SK-N-MC (cell line): ENCODE results near the gene PTGFR.
A peak's percentile ranks its signal among the peaks of the same experiment; 100 is the strongest.

Experiments used
- DNase-seq: peaks from one replicate; pipeline ENCODE4 v3.0.0-alpha.2; 2011; ENCODE audit warnings: low read depth, low spot score
- H3K27ac ChIP-seq: fragments of 200-600 bp; sonication (generic); 2 replicates; pipeline ENCODE4 v1.5.1; 2016; ENCODE audit warnings: mixed run types
- H3K36me3 ChIP-seq: fragments of 200-600 bp; sonication (generic); 2 replicates; pipeline ENCODE4 v1.6.1; 2017; ENCODE audit warnings: antibody characterized with exemption, low read length, mixed read lengths; ENCODE audit not compliant: insufficient read depth
- H3K4me3 ChIP-seq: fragments of 200-600 bp; sonication (generic); 2 replicates; pipeline ENCODE4 v1.5.1; 2016
- H3K9ac ChIP-seq: fragments of 200-600 bp; sonication (generic); 2 replicates; pipeline ENCODE4 v1.8.0; 2017; ENCODE audit warnings: mixed run types, mixed read lengths; ENCODE audit not compliant: insufficient read length
- H3K9me3 ChIP-seq: fragments of 200-600 bp; sonication (generic); 2 replicates; pipeline ENCODE4 v1.6.1; 2017; ENCODE audit warnings: low read depth, mild to moderate bottlenecking, antibody characterized with exemption, low read length, moderate library complexity, mixed read lengths
- EZH2 ChIP-seq: fragments of 200-600 bp; sonication (generic); IDR thresholded peaks from one replicate; pipeline ENCODE4 v1.6.1; 2017; ENCODE audit warnings: antibody characterized with exemption
- FOXP2 ChIP-seq: optimal IDR thresholded peaks from 2 replicates; pipeline ENCODE3; 2011; ENCODE audit warnings: mild to moderate bottlenecking, moderate library complexity; ENCODE audit not compliant: insufficient read depth; ENCODE audit errors: extremely low read length, control extremely low read depth
- POLR2AphosphoS5 ChIP-seq: IDR thresholded peaks from 2 replicates; pipeline ENCODE4 v1.6.1; 2012; ENCODE audit warnings: mild to moderate bottlenecking, low read depth, low read length, borderline replicate concordance

PTGFR gene

GRCh38 chr1:78553859-78554258 lies 63.1 kb downstream of the PTGFR start:
- Histone ChIP-seq H3K4me3 (no peak overlapping the region), H3K9me3 (peaks cover 19% of the 10 kb centered on the region), H3K9ac (no peak overlapping the region), H3K36me3 (no peaks in the 10 kb centered on the region), H3K27ac (no peak overlapping the region)
- TF ChIP-seq FOXP2 (no peak), POLR2AphosphoS5 (no peak), EZH2 (no peak)
- DNase-seq: no peak

DNA sequence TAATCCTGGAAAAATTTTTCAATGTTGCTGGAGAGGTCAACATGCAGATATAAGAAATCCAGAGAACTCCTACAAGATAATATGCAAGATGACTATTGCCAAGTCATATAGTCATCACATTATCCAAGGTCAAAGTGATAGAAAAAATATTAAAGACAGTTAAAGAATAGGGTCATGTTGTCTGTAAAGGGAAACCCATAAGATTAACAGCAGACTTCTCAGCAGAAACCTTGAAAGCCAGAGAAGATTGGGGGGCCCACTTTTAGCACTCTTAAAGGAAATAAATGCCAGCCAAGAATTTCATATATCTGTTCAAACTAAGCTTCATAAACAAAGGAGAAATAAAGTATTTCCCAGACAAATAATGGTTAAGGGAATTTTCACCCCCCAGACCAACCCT lies 64.1 kb downstream of the PTGFR start:
- no peak for DNase-seq
- Histone ChIP-seq H3K4me3 (no peak overlapping the region), H3K9me3 (peaks cover 15% of the 10 kb centered on the region), H3K9ac (no peak overlapping the region), H3K27ac (no peak overlapping the region), H3K36me3 (no peaks in the 10 kb centered on the region)
- no peak for TF ChIP-seq EZH2
- no peak for TF ChIP-seq POLR2AphosphoS5
- no peak for TF ChIP-seq FOXP2

DNA sequence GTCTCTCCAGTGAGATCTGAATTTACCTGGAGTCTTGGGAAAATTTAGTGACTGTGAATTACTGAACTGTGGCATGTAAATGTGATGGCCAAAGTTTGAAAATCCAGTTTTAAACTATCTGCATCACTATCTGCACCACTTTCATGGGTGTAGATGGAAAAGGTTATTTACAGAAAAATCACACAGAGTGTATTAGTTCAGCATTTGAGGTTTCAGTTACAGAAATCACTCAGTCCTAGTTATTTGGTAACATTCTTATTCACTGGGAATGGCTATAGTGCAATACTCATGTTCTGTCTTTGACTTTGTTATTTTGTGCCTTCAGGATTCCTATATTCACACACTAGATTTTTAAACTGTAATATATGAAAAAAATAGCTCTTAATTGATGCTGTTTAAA lies 68.9 kb downstream of the PTGFR start:
- peaks cover 8% of the 10 kb centered on the region; the same call in 1 of the 2 replicates for H3K9me3 ChIP-seq
- H3K4me3 ChIP-seq: no peak overlapping the region
- no peak for TF ChIP-seq POLR2AphosphoS5
- no peak overlapping the region for H3K9ac ChIP-seq
- no peaks in the 10 kb centered on the region for H3K36me3 ChIP-seq
- no peak for DNase-seq
- H3K27ac ChIP-seq: no peak overlapping the region

GRCh38 chr1:78560811-78561210 lies 70.0 kb downstream of the PTGFR start:
- no peaks in the 10 kb centered on the region for H3K36me3 ChIP-seq

GRCh38 chr1:78561856-78562255 lies 71.1 kb downstream of the PTGFR start:
- TF ChIP-seq EZH2 (no peak), FOXP2 (no peak), POLR2AphosphoS5 (no peak)
- H3K9ac ChIP-seq: no peak overlapping the region
- no peak overlapping the region for H3K4me3 ChIP-seq
- no peaks in the 10 kb centered on the region for H3K9me3 ChIP-seq
- DNase-seq: no peak
- H3K36me3 ChIP-seq: no peaks in the 10 kb centered on the region
- H3K27ac ChIP-seq: no peak overlapping the region

More at GRCh38 chr1:78560811-78561210, 70.0 kb downstream of the PTGFR start:
- Histone ChIP-seq H3K9me3 (no peaks in the 10 kb centered on the region), H3K9ac (no peak overlapping the region), H3K4me3 (no peak overlapping the region), H3K27ac (no peak overlapping the region)
- TF ChIP-seq FOXP2 (no peak), POLR2AphosphoS5 (no peak), EZH2 (no peak)
- no peak for DNase-seq

DNA sequence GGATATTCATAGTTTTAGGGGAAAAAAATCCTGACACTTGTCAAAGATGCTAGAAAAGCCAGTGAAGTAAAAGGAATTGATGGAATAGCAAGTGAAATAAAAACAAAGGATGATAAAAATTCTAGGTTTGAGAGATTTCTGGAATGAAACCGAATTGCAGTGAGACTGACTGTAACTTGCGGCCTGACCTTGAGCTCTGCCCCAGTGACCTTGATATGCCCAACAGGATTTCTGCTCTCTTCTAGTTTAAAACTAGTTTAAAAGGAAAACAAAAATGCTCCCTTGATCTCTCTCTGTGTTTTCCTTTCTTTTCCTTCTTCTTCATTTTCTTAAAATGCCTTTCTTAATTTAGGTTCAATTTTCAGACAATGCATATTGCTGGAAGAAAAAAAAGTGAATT lies 74.6 kb downstream of the PTGFR start:
- TF ChIP-seq EZH2: no peak
- TF ChIP-seq POLR2AphosphoS5: no peak
- no peak for TF ChIP-seq FOXP2
- Histone ChIP-seq H3K4me3 (no peak overlapping the region), H3K27ac (no peak overlapping the region), H3K9ac (no peak overlapping the region), H3K36me3 (no peaks in the 10 kb centered on the region), H3K9me3 (no peaks in the 10 kb centered on the region)
- no peak for DNase-seq

GRCh38 chr1:78570539-78570938 lies 79.8 kb downstream of the PTGFR start:
- Histone ChIP-seq H3K36me3 (no peaks in the 10 kb centered on the region), H3K4me3 (no peak overlapping the region), H3K9ac (no peak overlapping the region), H3K27ac (no peak overlapping the region), H3K9me3 (no peaks in the 10 kb centered on the region)
- no peak for DNase-seq
- TF ChIP-seq EZH2 (no peak), FOXP2 (no peak), POLR2AphosphoS5 (no peak)

DNA sequence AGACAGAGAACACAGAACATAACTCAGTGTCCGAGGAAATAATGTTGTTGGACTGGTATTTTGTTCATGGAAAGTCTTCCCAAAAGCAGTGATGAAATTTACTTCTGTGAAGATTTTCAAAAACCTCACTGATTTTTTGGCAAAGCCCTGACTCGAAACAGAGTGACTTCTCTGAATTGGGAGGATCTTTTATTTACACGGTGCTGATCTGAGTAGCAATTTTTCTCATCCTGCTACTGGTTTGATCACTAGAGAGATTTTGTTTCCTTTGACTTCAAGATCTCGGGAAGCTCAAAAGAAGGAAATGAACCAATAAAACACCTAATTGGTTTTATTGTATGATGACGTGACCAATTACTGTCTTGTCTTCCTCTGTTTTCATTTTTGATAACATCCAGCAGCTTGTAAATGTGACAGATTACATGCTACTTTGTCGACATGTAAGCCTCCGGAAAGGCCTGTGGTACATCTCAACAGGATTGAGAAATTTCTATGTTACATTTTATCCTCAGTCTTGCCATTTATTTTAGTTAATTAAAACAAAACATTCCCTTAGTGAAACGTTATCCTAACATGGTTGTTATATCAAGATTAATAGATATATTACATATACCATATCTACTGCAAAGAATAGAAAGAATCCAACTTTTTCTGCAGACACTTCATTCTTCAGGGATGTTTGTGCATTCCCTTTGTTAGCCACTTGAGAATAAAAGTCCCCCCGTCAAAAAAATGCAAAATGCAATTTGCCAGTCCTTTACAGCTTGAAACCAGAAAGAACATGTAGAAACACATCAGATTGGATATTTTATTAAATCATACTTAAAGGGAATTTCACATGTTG lies 86.7 kb downstream of the PTGFR start:
- peak overlapping the region; percentile 39; the same call in 1 of the 2 replicates for H3K27ac ChIP-seq
- H3K4me3 ChIP-seq: peak overlapping the region; percentile 47
- H3K36me3 ChIP-seq: no peaks in the 10 kb centered on the region
- DNase-seq: peak; percentile 73
- H3K9me3 ChIP-seq: no peaks in the 10 kb centered on the region
- peak overlapping the region; percentile 26 for H3K9ac ChIP-seq
- TF ChIP-seq EZH2: no peak
- TF ChIP-seq FOXP2: no peak
- TF ChIP-seq POLR2AphosphoS5: peak; percentile 61; the same call in 1 of the 2 replicates

- no peak overlapping the region for H3K27ac ChIP-seq
- TF ChIP-seq EZH2: no peak
- TF ChIP-seq POLR2AphosphoS5: no peak
- no peak for TF ChIP-seq FOXP2
- no peak for DNase-seq
Observed at GRCh38 chr1:78586572-78586971, 95.8 kb downstream of the PTGFR start.

More at GRCh38 chr1:78586572-78586971, 95.8 kb downstream of the PTGFR start:
- Histone ChIP-seq H3K4me3 (no peak overlapping the region), H3K36me3 (no peaks in the 10 kb centered on the region), H3K9me3 (no peaks in the 10 kb centered on the region), H3K9ac (no peak overlapping the region)
